Esophagus (tissue), 2 donors: ENCODE measurements around the gene DDRGK1. TPM values are rescaled to one million over a fixed set of nuclear protein-coding genes. Genes with fewer than 3 reads are reported as not detected.

Source experiments
- H3K27ac ChIP-seq, 2 donors: one replicate each; pipeline ENCODE4 v1.5.1; 2013; ENCODE audit warnings: low read depth in 2 of 2, mild to moderate bottlenecking in 2 of 2, inconsistent platforms in 1 of 2, low read length in 1 of 2, moderate library complexity in 1 of 2
- H3K27me3 ChIP-seq, 2 donors: one replicate each; pipeline ENCODE4 v1.6.1; 2013; ENCODE audit warnings: low read length in 2 of 2, control low read depth in 1 of 2, mild to moderate bottlenecking in 1 of 2; ENCODE audit not compliant: insufficient read depth in 2 of 2, control insufficient read depth in 1 of 2
- H3K36me3 ChIP-seq, 2 donors: one replicate each; pipeline ENCODE4 v1.6.1; 2013; ENCODE audit warnings: low read length in 1 of 2; ENCODE audit not compliant: control insufficient read depth in 2 of 2, insufficient read depth in 2 of 2
- H3K4me1 ChIP-seq, 2 donors: one replicate each; pipeline ENCODE4 v1.6.1; 2013; ENCODE audit warnings: low read length in 1 of 2; ENCODE audit not compliant: control insufficient read depth in 2 of 2, insufficient read depth in 2 of 2
- H3K4me3 ChIP-seq, 2 donors: one replicate each; pipeline ENCODE4 v1.5.1; 2013; ENCODE audit warnings: low read length in 2 of 2, mild to moderate bottlenecking in 2 of 2, low read depth in 1 of 2, moderate library complexity in 1 of 2
- H3K9me3 ChIP-seq, 2 donors: one replicate each; pipeline ENCODE4 v1.6.1; 2013; ENCODE audit warnings: mild to moderate bottlenecking in 2 of 2, low read depth in 1 of 2, low read length in 1 of 2, moderate library complexity in 1 of 2; ENCODE audit not compliant: control insufficient read depth in 2 of 2, insufficient read depth in 1 of 2
- WGBS, 2 donors: extraction: QIAGEN DNeasy Blood & Tissue Kit; methylation state at CpG; one replicate each; pipeline ENCODE4 v1.1.7; 2013; 5-methylcytosine and 5-hydroxymethylcytosine counted together
- polyA plus RNA-seq, 2 donors: library from polyadenylated mRNA; stranded (reverse); fragments of 200-250 nt; gene quantifications; one replicate each; pipeline ENCODE4 v1.2.3, GENCODE V29; 2013
- donor health status: healthy with polysubstance abuse.
- donor health status: Bipolar disorder and iron deficiency.

DDRGK1 gene
- polyA plus RNA-seq, 2 donors = 24.0 to 45.8 TPM

- Histone ChIP-seq H3K4me3 (peak overlapping the region; percentile 68 to 84), H3K27ac (no peak overlapping the region), H3K9me3 (peaks cover 0 to 3% of the 10 kb centered on the region in 2 donors), H3K36me3 (peaks cover 0 to 3% of the 10 kb centered on the region in 2 donors), H3K27me3 (peaks cover 0 to 4% of the 10 kb centered on the region in 2 donors), H3K4me1 (peaks cover 0 to 17% of the 10 kb centered on the region in 2 donors)
- whole genome bisulfite sequencing, 2 donors = 49 to 51% methylated on average over 24 to 25 of the region's 25 CpGs
Observed at GRCh38 chr20:3237011-3237957, 32.8 kb upstream of the DDRGK1 start.

- 46 to 54% methylated on average over 4 of the region's 4 CpGs for WGBS, 2 donors
- H3K4me1 ChIP-seq = peaks cover 0 to 17% of the 10 kb centered on the region in 2 donors
Observed at GRCh38 chr20:3235666-3236324, 31.3 kb upstream of the DDRGK1 start.

DNA sequence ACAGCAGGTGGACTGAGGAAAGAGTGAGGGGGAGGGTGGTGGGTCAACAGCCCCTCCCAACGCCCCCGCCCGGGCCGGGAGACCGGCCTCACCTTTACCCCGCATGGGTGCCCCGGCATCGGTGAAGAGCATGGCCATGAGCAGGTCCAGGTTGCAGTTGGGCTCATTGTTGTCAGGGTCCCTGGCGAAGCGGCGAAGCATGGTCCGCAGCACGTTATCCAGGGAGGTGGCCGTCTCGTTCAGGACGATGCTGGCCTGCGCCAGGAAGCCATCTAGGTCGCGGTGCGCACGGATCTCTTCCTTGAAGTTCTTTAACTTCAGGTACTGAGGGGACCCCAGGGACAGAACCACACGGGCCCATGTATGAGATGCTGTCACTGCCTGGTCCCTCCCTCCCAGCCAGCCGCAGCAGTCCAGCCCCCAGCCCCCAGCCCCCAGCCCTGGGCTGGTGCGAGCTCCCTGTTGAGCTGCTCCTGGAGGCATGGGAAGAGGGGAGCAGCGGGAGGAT is 29.6 kb upstream of the DDRGK1 start:
- Histone ChIP-seq H3K9me3 (peaks cover 0 to 3% of the 10 kb centered on the region in 2 donors), H3K36me3 (peaks cover 0 to 15% of the 10 kb centered on the region in 2 donors), H3K4me3 (no peak overlapping the region), H3K27me3 (peaks cover 0 to 4% of the 10 kb centered on the region in 2 donors), H3K27ac (no peak overlapping the region), H3K4me1 (peaks cover 0 to 6% of the 10 kb centered on the region in 2 donors)
- 91 to 92% methylated on average over 25 of the region's 25 CpGs for WGBS, 2 donors

More at GRCh38 chr20:3235666-3236324, 31.3 kb upstream of the DDRGK1 start:
- H3K9me3 ChIP-seq = peaks cover 0 to 3% of the 10 kb centered on the region in 2 donors
- H3K27ac ChIP-seq = no peak overlapping the region
- no peak overlapping the region for H3K4me3 ChIP-seq
- H3K27me3 ChIP-seq = peaks cover 0 to 4% of the 10 kb centered on the region in 2 donors
- H3K36me3 ChIP-seq = peaks cover 0 to 7% of the 10 kb centered on the region in 2 donors

- H3K27me3 ChIP-seq = peaks cover 0 to 4% of the 10 kb centered on the region in 2 donors
- H3K36me3 ChIP-seq = peaks cover 0 to 20% of the 10 kb centered on the region in 2 donors
- no peak overlapping the region for H3K27ac ChIP-seq
- H3K4me3 ChIP-seq = no peak overlapping the region
- 83 to 85% methylated on average over 32 of the region's 32 CpGs for WGBS, 2 donors
- H3K9me3 ChIP-seq = peaks cover 0 to 3% of the 10 kb centered on the region in 2 donors
- peaks cover 0 to 7% of the 10 kb centered on the region in 2 donors for H3K4me1 ChIP-seq
Observed at GRCh38 chr20:3233131-3233990, 28.9 kb upstream of the DDRGK1 start.

DNA sequence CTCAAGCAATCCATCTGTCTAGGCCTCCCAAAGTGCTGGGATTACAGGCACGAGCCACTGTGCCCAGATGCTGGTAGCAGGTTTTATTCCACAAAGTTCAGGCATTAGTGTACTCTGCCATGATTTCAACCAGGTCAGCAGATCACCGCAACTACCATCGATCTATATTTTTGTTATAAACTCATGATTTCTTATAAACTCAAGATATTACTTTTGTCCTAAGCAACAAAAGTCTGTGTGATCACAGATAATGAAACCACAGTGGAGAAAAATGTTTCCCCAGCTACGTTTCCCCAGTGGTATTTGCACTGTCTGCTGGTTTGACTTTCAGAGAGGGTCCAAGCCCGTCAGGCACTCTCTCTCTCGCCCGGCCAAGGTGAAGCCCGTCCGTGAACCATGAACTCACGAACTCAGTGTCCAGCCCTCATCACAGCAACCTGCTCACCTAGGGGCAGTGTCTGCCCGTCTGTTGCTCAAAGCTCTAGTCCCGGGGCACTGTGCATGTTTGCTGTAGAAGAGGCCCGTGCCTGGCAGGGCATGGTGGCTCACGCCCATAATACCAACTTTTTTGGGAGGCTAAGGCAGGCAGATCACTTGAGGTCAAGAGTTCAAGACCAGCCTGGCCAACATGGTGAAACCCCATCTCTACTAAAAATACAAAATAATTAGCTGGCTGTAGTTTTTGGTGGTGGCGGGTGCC is 27.6 kb upstream of the DDRGK1 start:
- WGBS, 2 donors = 89 to 93% methylated on average over 15 of the region's 15 CpGs
- Histone ChIP-seq H3K27me3 (no peaks in the 10 kb centered on the region), H3K9me3 (peaks cover 0 to 3% of the 10 kb centered on the region in 2 donors), H3K36me3 (peaks cover 0 to 30% of the 10 kb centered on the region in 2 donors), H3K27ac (no peak overlapping the region), H3K4me1 (peaks cover 4 to 11% of the 10 kb centered on the region in 2 donors), H3K4me3 (no peak overlapping the region)

DNA sequence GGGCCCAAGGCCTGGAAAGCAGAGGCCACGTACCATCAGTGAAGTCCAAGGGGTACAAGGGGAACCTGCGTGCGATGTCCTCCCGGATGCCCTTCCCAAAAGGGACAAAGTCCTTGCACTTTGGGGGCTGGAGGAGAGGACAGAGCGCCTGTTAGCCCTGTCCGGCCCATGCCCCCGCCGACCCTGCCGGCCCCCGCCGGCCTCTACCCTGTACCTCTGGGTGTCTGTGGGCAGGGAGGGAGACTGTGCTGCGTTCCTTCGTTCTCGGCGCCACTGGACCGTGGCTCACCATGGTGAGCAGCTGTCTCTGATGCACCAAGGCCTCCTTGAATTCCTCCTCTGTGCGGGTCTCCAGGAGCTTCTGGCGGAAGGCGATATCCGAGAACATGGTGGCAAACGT is 26.6 kb upstream of the DDRGK1 start:
- 95 to 96% methylated on average over 21 of the region's 21 CpGs for WGBS, 2 donors
- Histone ChIP-seq H3K27ac (no peak overlapping the region), H3K36me3 (peaks cover 0 to 34% of the 10 kb centered on the region in 2 donors), H3K4me1 (peaks cover 4 to 12% of the 10 kb centered on the region in 2 donors), H3K4me3 (no peak overlapping the region), H3K27me3 (no peaks in the 10 kb centered on the region), H3K9me3 (peaks cover 0 to 3% of the 10 kb centered on the region in 2 donors)

DNA sequence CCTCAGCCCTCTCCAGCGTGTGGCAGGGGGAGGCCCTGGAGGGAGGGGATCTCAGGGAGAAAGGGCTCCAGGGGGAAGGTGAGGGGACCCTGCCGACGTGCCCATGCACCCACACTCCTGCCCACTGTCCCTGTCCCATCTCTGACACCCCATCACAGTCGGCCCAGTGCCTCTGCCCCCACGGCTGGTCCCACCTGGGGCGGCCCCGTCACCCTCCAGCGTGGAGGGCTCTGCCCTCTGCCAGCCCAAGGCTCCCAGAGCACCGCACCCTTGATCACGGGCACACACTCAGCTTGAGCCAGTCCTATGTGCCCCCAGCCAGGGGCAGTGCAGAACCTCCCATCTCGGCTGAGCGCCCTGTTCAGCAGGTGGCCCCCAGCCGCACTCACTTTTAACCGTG is 25.3 kb upstream of the DDRGK1 start:
- 92 to 95% methylated on average over 12 to 14 of the region's 14 CpGs for WGBS, 2 donors
- H3K27ac ChIP-seq = no peak overlapping the region
- H3K27me3 ChIP-seq = no peaks in the 10 kb centered on the region
- no peaks in the 10 kb centered on the region for H3K9me3 ChIP-seq
- H3K4me3 ChIP-seq = no peak overlapping the region
- peaks cover 0 to 34% of the 10 kb centered on the region in 2 donors for H3K36me3 ChIP-seq
- peaks cover 4 to 7% of the 10 kb centered on the region in 2 donors for H3K4me1 ChIP-seq

- Histone ChIP-seq H3K36me3 (peaks cover 0 to 37% of the 10 kb centered on the region in 2 donors), H3K9me3 (no peaks in the 10 kb centered on the region)
- WGBS, 2 donors = 93 to 95% methylated on average over 22 of the region's 22 CpGs
Observed at GRCh38 chr20:3229158-3229557, 24.7 kb upstream of the DDRGK1 start.

More at GRCh38 chr20:3229158-3229557, 24.7 kb upstream of the DDRGK1 start:
- Histone ChIP-seq H3K27ac (no peak overlapping the region), H3K27me3 (no peaks in the 10 kb centered on the region), H3K4me3 (no peak overlapping the region), H3K4me1 (peaks cover 4 to 11% of the 10 kb centered on the region in 2 donors)
